Astrocyte (in vitro differentiated cells and primary cell): ENCODE results near the gene ZBTB2.

Experiments used
- CTCF ChIP-seq: IDR thresholded peaks from 2 replicates; pipeline ENCODE4 v1.5.1; 2011; ENCODE audit warnings: low read depth, mild to moderate bottlenecking, inconsistent platforms, low read length, moderate library complexity; ENCODE audit not compliant: insufficient read depth
- EZH2 ChIP-seq: IDR thresholded peaks from 2 replicates; pipeline ENCODE4 v1.6.1; 2012; ENCODE audit warnings: mild to moderate bottlenecking, low read length, inconsistent platforms; ENCODE audit not compliant: insufficient read depth

DNA sequence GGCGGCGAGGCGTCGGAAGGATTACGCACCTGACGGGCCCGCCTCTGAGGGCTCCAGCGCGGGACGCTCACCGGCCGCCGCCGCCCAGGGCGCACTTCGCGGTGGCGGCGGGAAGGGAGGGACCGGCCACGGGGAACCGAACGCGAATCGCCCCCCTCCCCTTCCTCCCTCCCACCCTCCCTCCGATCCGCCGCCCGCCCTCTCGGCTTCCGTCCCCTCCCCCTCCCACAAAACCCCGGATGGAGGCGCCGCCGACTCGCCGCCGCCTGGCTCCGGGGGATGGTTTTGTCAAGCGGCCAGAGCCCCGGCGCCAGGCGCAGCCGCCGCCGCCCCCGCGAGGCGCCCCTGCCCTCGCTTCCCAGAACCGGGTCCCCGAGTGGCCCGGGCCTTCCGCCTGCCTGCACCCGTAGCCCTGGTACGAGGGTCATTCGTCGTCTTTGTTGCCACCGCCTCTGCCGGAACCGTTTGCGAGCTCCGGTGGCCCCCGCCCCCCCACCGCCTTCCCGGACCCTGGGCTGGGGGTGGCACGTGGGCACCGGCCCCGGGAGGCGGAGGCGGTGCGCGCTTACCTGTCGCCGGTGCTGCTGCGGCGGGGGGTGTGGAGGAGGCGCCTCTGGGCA, 398 bp downstream of the ZBTB2 start:
- TF ChIP-seq CTCF (no peak), EZH2 (no peak)
